Vagina (tissue), 2 donors: Measurements from ENCODE around the gene NCBP3. TPM values are rescaled to one million over a fixed set of nuclear protein-coding genes. Genes with fewer than 3 reads are reported as not detected.

Experiments used
- DNase-seq, 2 donors: peaks; one replicate each; pipeline ENCODE4 v3.0.0-alpha.2; 2017; ENCODE audit errors: extremely low spot score in 2 of 2
- H3K27ac ChIP-seq: fragments of 200-600 bp; sonication (generic); one replicate; pipeline ENCODE4 v1.5.1; 2019
- H3K27me3 ChIP-seq: fragments of 200-600 bp; sonication (generic); one replicate; pipeline ENCODE4 v1.5.1; 2019
- H3K36me3 ChIP-seq, 2 donors: fragments of 200-600 bp; sonication (generic); one replicate each; pipeline ENCODE4 v1.5.1; 2017 to 2019
- H3K4me1 ChIP-seq: fragments of 200-600 bp; sonication (generic); one replicate; pipeline ENCODE4 v1.5.1; 2019
- H3K4me3 ChIP-seq, 2 donors: fragments of 200-600 bp; sonication (generic); 1 replicate in 1 of 2; 2 replicates in 1 of 2; pipeline ENCODE4 v1.5.1; 2016 to 2019
- H3K9me3 ChIP-seq: fragments of 200-600 bp; sonication (generic); one replicate; pipeline ENCODE4 v1.5.1; 2019
- POLR2A ChIP-seq, 2 donors: fragments of 450-650 bp; IDR thresholded peaks; one replicate each; pipeline ENCODE4 v1.6.1; 2017; ENCODE audit warnings: antibody characterized with exemption in 2 of 2, mild to moderate bottlenecking in 2 of 2, moderate library complexity in 2 of 2
- POLR2AphosphoS5 ChIP-seq, 2 donors: sonication (generic); formaldehyde crosslinking; IDR thresholded peaks; one replicate each; pipeline ENCODE4 v1.9.0; 2017; ENCODE audit warnings: antibody characterized with exemption in 2 of 2, mild to moderate bottlenecking in 2 of 2, low read depth in 1 of 2; ENCODE audit not compliant: insufficient read depth in 1 of 2
- intact Hi-C: fragments of 100-400 bp; cut with DNase I; formaldehyde crosslinking; loops from one replicate; pipeline ENCODE4 v1.15.1; 2023
- total RNA-seq: library from RNA; depleted of rRNA; stranded (reverse); fragments of >200 nt; gene quantifications from one replicate; pipeline ENCODE4 v1.2.3, GENCODE V29; 2016
- TF ChIP-seq, protein P1 (sequence below), 3 experiments: fragments of 450-650 bp in 2 of 3; fragments of 200-600 bp in 1 of 3; sonication (generic) in 1 of 3; IDR thresholded peaks; one replicate each; pipeline ENCODE4 v1.5.1; 2017 to 2019; ENCODE audit warnings: antibody characterized with exemption in 3 of 3, mild to moderate bottlenecking in 2 of 3, moderate library complexity in 2 of 3

Gene NCBP3
- total RNA-seq, 1 donor from 2014 or later, result 20.6 TPM

DNA sequence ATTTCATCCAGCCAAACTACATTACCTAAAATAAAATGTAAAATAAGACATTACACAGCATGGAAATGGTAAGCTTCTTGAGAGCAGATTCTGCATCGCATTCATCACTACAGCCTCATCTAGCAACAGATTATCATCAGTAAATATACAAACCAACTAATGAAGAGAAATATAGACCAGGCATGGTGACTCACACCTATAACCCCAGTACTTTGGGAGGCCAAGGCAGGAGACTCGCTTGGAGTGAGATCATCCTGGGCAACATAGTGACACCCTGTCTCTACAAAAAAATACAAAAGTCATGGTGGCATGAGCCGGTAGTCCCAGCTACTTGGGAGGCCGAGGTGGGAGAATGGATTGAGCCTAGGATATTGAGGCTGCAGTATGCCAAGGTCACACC is 19.9 kb downstream of the NCBP3 start:
- Histone ChIP-seq H3K4me3 (no peak overlapping the region), H3K36me3 (peaks cover 0 to 47% of the 10 kb centered on the region in 2 donors), H3K9me3 (no peaks in the 10 kb centered on the region), H3K27me3 (no peaks in the 10 kb centered on the region), H3K27ac (no peak overlapping the region), H3K4me1 (peaks cover 9% of the 10 kb centered on the region)
- no peak for TF ChIP-seq POLR2A (IDR thresholded peaks at IDR 0.05)
- TF ChIP-seq POLR2AphosphoS5 (IDR thresholded peaks at IDR 0.05; ENCODE audit: insufficient read depth in 1 of 2, low read depth in 1 of 2), result no peak
- TF ChIP-seq, protein P1, sequence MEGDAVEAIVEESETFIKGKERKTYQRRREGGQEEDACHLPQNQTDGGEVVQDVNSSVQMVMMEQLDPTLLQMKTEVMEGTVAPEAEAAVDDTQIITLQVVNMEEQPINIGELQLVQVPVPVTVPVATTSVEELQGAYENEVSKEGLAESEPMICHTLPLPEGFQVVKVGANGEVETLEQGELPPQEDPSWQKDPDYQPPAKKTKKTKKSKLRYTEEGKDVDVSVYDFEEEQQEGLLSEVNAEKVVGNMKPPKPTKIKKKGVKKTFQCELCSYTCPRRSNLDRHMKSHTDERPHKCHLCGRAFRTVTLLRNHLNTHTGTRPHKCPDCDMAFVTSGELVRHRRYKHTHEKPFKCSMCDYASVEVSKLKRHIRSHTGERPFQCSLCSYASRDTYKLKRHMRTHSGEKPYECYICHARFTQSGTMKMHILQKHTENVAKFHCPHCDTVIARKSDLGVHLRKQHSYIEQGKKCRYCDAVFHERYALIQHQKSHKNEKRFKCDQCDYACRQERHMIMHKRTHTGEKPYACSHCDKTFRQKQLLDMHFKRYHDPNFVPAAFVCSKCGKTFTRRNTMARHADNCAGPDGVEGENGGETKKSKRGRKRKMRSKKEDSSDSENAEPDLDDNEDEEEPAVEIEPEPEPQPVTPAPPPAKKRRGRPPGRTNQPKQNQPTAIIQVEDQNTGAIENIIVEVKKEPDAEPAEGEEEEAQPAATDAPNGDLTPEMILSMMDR (IDR thresholded peaks at IDR 0.05), result no peak
- DNase-seq, result no peak
- intact Hi-C loops, result no loop called here

DNA sequence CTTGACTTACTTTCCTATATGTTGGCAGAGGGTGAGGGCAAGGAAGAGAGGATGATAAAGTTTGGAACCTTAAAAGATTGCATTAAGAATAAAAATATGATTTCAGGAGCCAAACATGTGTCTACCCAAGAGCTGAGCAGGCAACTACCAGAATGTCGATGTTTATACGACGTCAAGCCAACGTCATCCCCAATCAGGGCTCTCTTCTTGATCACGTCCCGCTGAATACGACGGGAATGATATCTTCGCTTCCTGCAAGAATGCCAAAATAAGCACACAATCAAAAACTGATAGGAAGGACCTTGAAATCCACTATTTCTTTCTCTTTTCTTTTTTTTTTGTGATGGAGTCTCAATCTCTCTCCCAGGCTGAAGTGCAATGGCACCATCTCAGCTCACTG is 24.9 kb downstream of the NCBP3 start:
- no peaks in the 10 kb centered on the region for H3K4me1 ChIP-seq
- peaks cover 0 to 72% of the 10 kb centered on the region in 2 donors for H3K36me3 ChIP-seq
- intact Hi-C loops, result no loop called here
- no peak for TF ChIP-seq POLR2A (IDR thresholded peaks at IDR 0.05)
- no peak for TF ChIP-seq POLR2AphosphoS5 (IDR thresholded peaks at IDR 0.05; ENCODE audit: insufficient read depth in 1 of 2, low read depth in 1 of 2)
- TF ChIP-seq, protein P1 (IDR thresholded peaks at IDR 0.05), result no peak
- H3K27me3 ChIP-seq, result no peaks in the 10 kb centered on the region
- no peak overlapping the region for H3K4me3 ChIP-seq
- no peaks in the 10 kb centered on the region for H3K9me3 ChIP-seq
- DNase-seq, result no peak
- H3K27ac ChIP-seq, result no peak overlapping the region

DNA sequence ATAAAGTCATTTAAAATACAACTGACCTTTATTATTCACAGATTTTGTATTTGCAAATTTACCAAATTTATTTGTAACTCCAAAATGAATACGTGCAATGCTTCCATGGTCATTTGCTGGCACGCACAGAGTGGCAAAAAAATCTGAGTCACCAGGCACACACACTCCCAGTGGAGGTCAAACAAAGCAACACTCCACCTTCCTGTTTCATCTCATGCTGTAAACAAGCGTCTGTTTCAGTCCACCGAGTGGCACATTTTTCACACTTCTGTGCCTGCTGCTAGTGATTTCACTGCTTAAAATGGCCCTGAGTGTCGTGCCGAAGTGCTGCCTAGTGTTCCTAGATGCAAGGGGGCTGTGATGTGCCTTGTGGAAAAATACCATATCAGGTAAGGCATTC is 27.3 kb downstream of the NCBP3 start:
- intact Hi-C loops, result no loop called here
- DNase-seq, result no peak
- peaks cover 0 to 82% of the 10 kb centered on the region in 2 donors for H3K36me3 ChIP-seq
- H3K9me3 ChIP-seq, result no peaks in the 10 kb centered on the region
- no peak overlapping the region for H3K4me3 ChIP-seq
- H3K27ac ChIP-seq, result no peak overlapping the region
- H3K4me1 ChIP-seq, result no peaks in the 10 kb centered on the region
- TF ChIP-seq, protein P1 (IDR thresholded peaks at IDR 0.05), result no peak
- TF ChIP-seq POLR2A (IDR thresholded peaks at IDR 0.05) (no peak), POLR2AphosphoS5 (IDR thresholded peaks at IDR 0.05; ENCODE audit: insufficient read depth in 1 of 2, low read depth in 1 of 2) (no peak)
- H3K27me3 ChIP-seq, result no peaks in the 10 kb centered on the region

DNA sequence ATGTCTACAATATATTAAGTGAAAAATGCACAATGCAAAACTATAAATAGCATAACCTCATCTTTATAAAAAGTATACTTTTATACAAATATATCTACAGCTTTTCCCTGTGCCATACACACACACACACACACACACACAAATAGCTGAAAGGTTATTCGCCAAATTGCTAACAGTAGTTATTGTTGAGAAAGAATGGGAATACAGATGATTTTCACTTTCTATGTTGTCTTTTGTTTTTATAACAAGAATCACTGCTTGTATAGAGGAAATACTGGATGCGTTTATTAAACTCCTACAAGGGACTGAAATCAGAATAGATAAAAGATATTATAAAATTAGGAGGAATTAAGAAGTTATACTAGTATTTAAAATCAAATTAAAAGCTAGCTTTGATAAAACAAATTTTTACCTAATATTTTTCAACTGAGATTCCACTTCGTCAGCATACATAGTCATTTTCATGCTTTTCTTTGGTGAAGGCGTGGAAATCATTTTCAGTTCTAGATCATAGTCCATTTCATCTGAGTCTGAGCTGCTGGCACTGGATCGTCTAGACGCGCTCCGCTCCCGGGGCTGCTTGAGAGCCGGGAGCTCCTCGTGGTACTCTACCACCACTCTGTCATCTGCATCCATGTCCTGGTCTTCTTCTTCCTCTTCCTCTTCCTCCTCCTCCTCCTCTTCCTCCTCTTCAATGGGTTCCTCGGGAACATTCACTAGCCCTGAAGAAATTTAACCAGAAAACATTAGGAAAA is 28.0 kb downstream of the NCBP3 start:
- H3K27ac ChIP-seq, result no peak overlapping the region
- intact Hi-C loops, result no loop called here
- H3K4me3 ChIP-seq, result no peak overlapping the region
- H3K4me1 ChIP-seq, result no peaks in the 10 kb centered on the region
- no peaks in the 10 kb centered on the region for H3K27me3 ChIP-seq
- TF ChIP-seq POLR2AphosphoS5 (IDR thresholded peaks at IDR 0.05; ENCODE audit: insufficient read depth in 1 of 2, low read depth in 1 of 2) (no peak), POLR2A (IDR thresholded peaks at IDR 0.05) (no peak)
- TF ChIP-seq, protein P1 (IDR thresholded peaks at IDR 0.05), result no peak
- no peaks in the 10 kb centered on the region for H3K9me3 ChIP-seq
- no peak for DNase-seq
- H3K36me3 ChIP-seq, result peaks cover 0 to 88% of the 10 kb centered on the region in 2 donors

DNA sequence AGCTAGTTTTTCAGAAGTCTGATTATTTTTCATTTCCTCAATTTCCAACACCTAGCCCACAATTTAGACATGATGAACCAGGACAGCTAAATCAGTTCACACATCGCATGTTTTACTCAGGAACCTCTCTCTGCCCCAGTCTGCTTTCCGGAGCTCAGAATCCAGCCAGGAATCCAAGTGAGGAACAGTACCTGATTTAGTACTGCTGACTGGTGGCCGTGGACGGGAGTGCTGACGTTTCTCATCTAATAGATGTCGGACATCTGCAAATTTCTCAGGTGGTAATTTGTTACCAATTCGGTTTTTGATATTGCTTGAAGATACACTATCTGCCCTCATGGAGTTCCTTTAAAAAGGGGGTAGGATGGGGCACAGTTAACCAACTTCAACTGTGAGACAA is 30.1 kb downstream of the NCBP3 start:
- H3K4me3 ChIP-seq, result no peak overlapping the region

More for the DNA sequence above, 30.1 kb downstream of the NCBP3 start:
- H3K27me3 ChIP-seq, result no peaks in the 10 kb centered on the region
- DNase-seq, result no peak
- no peaks in the 10 kb centered on the region for H3K4me1 ChIP-seq
- H3K36me3 ChIP-seq, result peaks cover 0 to 86% of the 10 kb centered on the region in 2 donors
- intact Hi-C loops, result no loop called here
- H3K9me3 ChIP-seq, result no peaks in the 10 kb centered on the region
- TF ChIP-seq POLR2A (IDR thresholded peaks at IDR 0.05) (no peak), POLR2AphosphoS5 (IDR thresholded peaks at IDR 0.05; ENCODE audit: insufficient read depth in 1 of 2, low read depth in 1 of 2) (no peak)
- TF ChIP-seq, protein P1 (IDR thresholded peaks at IDR 0.05), result no peak
- H3K27ac ChIP-seq, result no peak overlapping the region
